ENCODE measurements around the gene HOXC12.

HOXC12 gene

DNA sequence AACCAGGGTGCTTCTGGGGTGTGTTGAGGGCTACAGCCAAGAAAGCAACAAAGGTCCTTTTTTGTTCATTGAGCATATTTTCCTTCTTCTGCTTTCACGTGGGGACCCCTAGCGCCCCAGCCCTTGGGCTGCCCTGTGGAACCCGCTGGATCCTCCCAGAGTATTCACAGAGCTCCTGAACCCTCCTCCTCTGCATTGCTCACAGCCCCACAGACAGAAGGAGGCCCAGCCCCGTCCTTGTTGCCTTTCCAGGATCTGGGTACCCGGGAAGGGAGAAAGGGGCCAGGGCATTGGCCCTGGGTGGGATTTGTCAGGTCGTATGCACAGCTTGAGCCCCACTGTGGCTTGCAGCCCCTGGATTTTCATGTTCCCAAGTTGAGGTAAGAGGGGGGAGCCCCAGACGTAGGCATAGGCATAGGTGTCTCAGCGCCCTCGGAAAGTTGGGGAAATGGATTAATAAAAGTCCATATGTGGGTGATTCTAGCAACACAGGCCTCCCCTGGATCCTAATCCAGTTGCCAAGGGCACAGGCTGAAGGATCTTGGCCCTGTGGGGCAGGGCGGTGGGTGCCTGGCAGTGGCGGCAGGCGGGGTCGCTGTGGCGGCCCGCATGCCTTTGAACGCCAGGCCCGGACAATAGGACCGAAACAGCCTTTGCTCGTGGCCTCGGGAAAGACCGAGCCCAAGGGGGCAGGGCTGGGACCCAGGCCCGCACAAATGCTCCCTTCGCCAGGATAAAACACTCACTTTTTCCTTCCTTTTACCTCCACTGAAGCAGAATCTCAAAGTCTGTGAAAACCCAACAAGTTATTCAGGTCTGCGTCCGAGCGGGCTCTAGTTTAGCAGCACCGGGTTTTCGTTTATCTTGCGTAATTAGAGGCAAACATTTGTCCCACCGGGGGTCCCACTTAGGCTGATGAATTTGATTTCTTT lies 27.2 kb downstream of the HOXC12 start:
- DNase-seq (ENCODE audit: low read depth, low spot score), result no peak
- POLR2A ChIA-PET, result interaction anchor here (0.5 to 1.5 kb wide), 5 partner anchors 9 to 36 kb away, joined by 3 to 11 read pairs (median 5); partner anchors contain the start of gene HOXC8
- peak overlapping the region; percentile 62 for H3K4me3 ChIP-seq (ENCODE audit: low read depth, low read length)
- TF ChIP-seq, protein P1, sequence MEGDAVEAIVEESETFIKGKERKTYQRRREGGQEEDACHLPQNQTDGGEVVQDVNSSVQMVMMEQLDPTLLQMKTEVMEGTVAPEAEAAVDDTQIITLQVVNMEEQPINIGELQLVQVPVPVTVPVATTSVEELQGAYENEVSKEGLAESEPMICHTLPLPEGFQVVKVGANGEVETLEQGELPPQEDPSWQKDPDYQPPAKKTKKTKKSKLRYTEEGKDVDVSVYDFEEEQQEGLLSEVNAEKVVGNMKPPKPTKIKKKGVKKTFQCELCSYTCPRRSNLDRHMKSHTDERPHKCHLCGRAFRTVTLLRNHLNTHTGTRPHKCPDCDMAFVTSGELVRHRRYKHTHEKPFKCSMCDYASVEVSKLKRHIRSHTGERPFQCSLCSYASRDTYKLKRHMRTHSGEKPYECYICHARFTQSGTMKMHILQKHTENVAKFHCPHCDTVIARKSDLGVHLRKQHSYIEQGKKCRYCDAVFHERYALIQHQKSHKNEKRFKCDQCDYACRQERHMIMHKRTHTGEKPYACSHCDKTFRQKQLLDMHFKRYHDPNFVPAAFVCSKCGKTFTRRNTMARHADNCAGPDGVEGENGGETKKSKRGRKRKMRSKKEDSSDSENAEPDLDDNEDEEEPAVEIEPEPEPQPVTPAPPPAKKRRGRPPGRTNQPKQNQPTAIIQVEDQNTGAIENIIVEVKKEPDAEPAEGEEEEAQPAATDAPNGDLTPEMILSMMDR (IDR thresholded peaks at IDR 0.05; ENCODE audit: insufficient read depth, low read length, missing control alignments), result peak; percentile 18
- CTCF ChIA-PET, result interaction anchor here (0.6 to 3.6 kb wide), 15 partner anchors 9 to 237 kb away, joined by 3 to 23 read pairs (median 4); partner anchors contain the start of gene HOXC9

DNA sequence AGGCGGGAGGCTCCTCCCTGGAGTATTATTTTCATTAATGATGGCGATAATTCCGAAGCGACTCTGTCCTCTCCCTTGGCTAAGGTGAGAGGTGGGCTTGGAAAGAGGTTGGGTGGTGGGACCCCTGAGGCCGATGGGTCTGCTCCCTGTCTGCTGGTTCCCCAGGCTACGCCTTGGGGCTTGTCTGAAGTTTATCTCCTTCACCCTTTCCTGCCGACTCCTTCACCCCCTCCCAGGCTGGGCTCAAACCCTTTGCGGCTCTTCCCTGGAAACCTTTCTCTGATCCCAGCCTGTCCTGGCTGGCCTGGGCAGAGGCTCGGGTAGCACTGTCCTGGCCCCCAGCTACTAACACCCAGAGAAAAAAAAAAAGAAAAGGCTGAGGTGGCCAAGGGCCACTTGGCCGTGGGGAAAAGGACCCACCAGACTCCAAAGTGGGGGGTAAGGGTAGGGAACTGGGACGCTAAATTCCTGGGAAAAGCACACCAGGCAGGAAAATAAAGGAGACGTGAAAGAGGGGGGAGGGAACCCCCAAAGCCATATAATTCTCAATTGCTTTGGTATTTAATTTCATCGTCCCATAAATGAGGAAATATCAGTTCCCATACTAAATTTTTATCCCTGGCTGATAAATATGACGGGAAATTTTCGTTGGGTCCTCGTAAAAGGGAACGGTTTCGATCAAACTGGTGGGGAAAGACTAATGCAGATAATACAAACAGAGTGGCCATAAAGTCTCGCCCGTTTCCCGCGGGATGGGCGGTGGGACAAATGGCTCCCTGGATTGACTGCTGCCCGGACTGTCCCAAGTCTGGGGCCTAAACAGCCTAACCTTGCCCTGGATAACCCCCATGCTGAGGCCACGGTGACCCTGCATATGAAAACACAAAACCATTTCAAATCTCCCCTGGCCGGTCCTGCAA lies 28.2 kb downstream of the HOXC12 start:
- CTCF ChIA-PET, result interaction anchor here (0.7 to 3.3 kb wide), 6 partner anchors 10 to 236 kb away, joined by 3 to 19 read pairs (median 4); no protein-coding TSS in a partner anchor
- DNase-seq (ENCODE audit: low read depth, low spot score), result no peak
- POLR2A ChIA-PET, result no interaction called here
- TF ChIP-seq, protein P1 (IDR thresholded peaks at IDR 0.05; ENCODE audit: insufficient read depth, low read length, missing control alignments), result no peak
- peak overlapping the region; percentile 62 for H3K4me3 ChIP-seq (ENCODE audit: low read depth, low read length)

DNA sequence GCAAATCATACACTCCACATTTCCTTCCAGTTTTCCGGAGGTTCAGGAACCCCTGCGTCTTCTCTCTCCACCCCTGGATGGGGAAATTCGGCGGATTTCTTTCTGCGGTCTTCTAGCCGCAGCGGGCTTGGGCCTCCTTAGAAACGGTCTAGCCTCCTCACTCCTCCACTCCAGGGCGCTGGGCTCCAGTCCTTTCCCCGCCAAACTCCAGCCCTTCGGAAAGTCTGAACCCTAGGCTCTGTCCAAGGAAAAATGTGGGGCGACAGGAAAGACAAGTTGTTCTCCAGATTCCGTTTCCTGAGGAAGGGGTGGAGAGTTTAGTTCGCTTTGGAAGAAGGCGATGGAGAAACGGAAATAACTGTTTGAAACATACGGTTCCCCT lies 28.9 kb downstream of the HOXC12 start:
- CTCF ChIA-PET, result interaction anchor here (2.4 to 5.8 kb wide), 6 partner anchors 20 to 238 kb away, joined by 13 to 401 read pairs (median 124); partner anchors contain the start of genes HOXC8, HOXC9 and SMUG1

DNA sequence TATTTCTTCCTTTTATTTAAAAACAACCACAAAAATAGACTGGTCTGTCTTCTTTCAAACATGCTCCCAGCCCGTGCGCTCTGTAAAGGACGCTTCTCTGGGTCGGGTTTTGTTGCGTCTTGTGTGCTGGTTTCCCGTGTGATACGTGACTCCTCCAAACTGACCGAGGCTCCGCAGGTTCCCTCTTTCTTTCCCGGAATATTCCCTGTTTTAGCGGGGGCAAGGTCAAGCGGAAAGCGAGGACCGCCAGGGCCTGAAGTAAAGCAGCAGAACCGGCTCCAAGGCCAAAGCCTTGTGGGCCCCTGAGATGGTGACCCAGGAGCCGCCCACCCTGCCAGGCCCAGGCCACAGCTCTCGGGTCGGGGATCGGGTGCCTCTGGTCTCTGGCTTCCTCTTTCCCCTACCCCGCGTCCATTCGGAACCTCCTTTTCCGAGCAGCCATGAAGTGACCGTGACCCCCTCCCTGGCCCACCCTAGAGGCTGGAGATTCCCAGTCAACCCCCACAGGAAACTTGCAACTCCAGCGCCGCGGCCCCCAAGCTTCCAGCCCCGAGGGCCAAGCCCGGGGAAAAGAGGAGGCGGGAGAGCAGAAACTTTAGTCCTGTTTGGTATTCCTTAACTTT lies 29.4 kb downstream of the HOXC12 start:
- TF ChIP-seq, protein P1 (IDR thresholded peaks at IDR 0.05; ENCODE audit: insufficient read depth, low read length, missing control alignments), result no peak
- no peak for DNase-seq (ENCODE audit: low read depth, low spot score)
- POLR2A ChIA-PET, result interaction anchor here (1.1 to 1.8 kb wide), 3 partner anchors 206 to 232 kb away, joined by 3 to 6 read pairs (median 5); no protein-coding TSS in a partner anchor
- H3K4me3 ChIP-seq (ENCODE audit: low read depth, low read length), result peak overlapping the region; percentile 62
- CTCF ChIA-PET, result interaction anchor here (1.1 to 5.8 kb wide), 16 partner anchors 7 to 385 kb away, joined by 3 to 401 read pairs (median 13); partner anchors contain the start of genes HOXC5, HOXC8, HOXC9 and SMUG1

More for the DNA sequence above, 28.9 kb downstream of the HOXC12 start:
- TF ChIP-seq, protein P1 (IDR thresholded peaks at IDR 0.05; ENCODE audit: insufficient read depth, low read length, missing control alignments), result no peak
- POLR2A ChIA-PET, result no interaction called here
- peak overlapping the region; percentile 62 for H3K4me3 ChIP-seq (ENCODE audit: low read depth, low read length)
- DNase-seq (ENCODE audit: low read depth, low spot score), result no peak

DNA sequence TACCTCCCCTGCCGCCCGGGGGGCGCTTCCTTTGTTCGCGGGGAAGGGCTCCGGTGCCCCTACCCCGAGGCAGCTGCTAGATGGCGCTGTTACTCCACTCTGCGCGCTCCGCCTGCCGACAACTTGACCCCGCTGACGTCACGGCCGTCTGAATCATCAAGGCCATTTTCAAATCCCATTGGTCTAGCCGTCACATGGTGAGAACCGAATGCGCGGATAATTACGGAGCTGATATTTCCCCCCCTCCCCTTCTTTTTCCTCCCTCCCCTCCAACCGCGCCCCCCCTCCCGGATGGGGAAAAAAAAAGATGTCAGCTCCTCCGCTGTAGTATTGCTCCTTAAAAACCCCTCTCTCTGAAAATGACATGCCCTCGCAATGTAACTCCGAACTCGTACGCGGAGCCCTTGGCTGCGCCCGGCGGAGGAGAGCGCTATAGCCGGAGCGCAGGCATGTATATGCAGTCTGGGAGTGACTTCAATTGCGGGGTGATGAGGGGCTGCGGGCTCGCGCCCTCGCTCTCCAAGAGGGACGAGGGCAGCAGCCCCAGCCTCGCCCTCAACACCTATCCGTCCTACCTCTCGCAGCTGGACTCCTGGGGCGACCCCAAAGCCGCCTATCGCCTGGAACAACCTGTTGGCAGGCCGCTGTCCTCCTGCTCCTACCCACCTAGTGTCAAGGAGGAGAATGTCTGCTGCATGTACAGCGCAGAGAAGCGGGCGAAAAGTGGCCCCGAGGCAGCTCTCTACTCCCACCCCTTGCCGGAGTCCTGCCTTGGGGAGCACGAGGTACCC lies 30.4 kb downstream of the HOXC12 start, which contains the start of gene HOXC10:
HOXC10 (plus strand) TSS at position 246 of the 791 bp plus-strand sequence; CDS start at position 360, 114 bp downstream.
- peak; percentile 89 for DNase-seq (ENCODE audit: low read depth, low spot score)
- H3K4me3 ChIP-seq (ENCODE audit: low read depth, low read length), result peak within 1 kb of the TSS; percentile 96
- TF ChIP-seq, protein P1 (IDR thresholded peaks at IDR 0.05; ENCODE audit: insufficient read depth, low read length, missing control alignments), result peak; percentile 92
- POLR2A ChIA-PET, result interaction anchor here (0.6 to 2.9 kb wide), 20 partner anchors 8 to 231 kb away, joined by 3 to 12 read pairs (median 4); partner anchors contain the start of gene HOXC8
- CTCF ChIA-PET, result interaction anchor here (0.7 to 5.8 kb wide), 40 partner anchors 8 to 398 kb away, joined by 3 to 401 read pairs (median 5); partner anchors contain the start of genes HOXC11, HOXC5, HOXC8 and HOXC9
